GM12878 (cell line): ENCODE results near the gene POLR2B. TPM values are rescaled to one million over a fixed set of nuclear protein-coding genes. Genes with fewer than 3 reads are reported as not detected.

Experiments used
- ATAC-seq: fragments of 200-7000 bp; cut with Tn5 transposase; 3 replicates; pipeline ENCODE4 v1.9.1; 2020; ENCODE audit warnings: mild to moderate bottlenecking, moderate library complexity
- BruUV-seq: library from RNA; stranded (reverse); fragments of 400-500 nt; replicated peaks from 2 replicates; lab custom pipeline; 2021; lab: Mats Ljungman, UMichigan
- CTCF ChIA-PET: fragments of 300-600 bp; sonication (Branson Sonifier 250); formaldehyde crosslinking; extraction: SDS; loops from one replicate; lab custom pipeline; 2021; ENCODE audit warnings: inconsistent platforms; lab: Yijun Ruan, JAX
- POLR2A ChIA-PET: fragments of 350-600 bp; formaldehyde crosslinking; extraction: SDS; loops from one replicate; lab custom pipeline; 2021; ENCODE audit warnings: inconsistent platforms; lab: Charles Lee
- RAD21 ChIA-PET: fragments of 300-600 bp; sonication (Branson Sonifier 250); formaldehyde crosslinking; loops from one replicate; lab custom pipeline; 2023; ENCODE audit warnings: antibody characterized with exemption; ENCODE audit not compliant: unreplicated experiment; lab: Charles Lee
- SMC1A ChIA-PET: fragments of 300-600 bp; sonication (Branson Sonifier 250); formaldehyde crosslinking; loops from one replicate; lab custom pipeline; 2023; ENCODE audit not compliant: unreplicated experiment, uncharacterized antibody; lab: Charles Lee
- DNase-seq: peaks from one replicate; pipeline ENCODE4 v3.0.0-alpha.2; 2011; ENCODE audit warnings: low read depth, low spot score
- FAIRE-seq: peaks from 3 replicates; lab custom pipeline; 2011; peaks lifted over from hg19 to GRCh38; lab: Jason Lieb, UNC
- H2AFZ ChIP-seq: 2 replicates; pipeline ENCODE4 v1.6.0; 2011; ENCODE audit warnings: low read depth, low read length, control low read depth; ENCODE audit not compliant: control insufficient read depth
- H3K27ac ChIP-seq: 2 replicates; pipeline ENCODE4 v1.5.1; 2011; ENCODE audit warnings: control low read depth; ENCODE audit not compliant: control insufficient read depth, insufficient read depth
- H3K27me3 ChIP-seq, 2 experiments: replicated peaks in 1 of 2; 2 replicates each; pipeline versions ENCODE4 v1.6.0 to v1.6.1; 2011; ENCODE audit warnings: low read length in 1 of 2; ENCODE audit not compliant: control insufficient read depth in 2 of 2, insufficient read depth in 2 of 2
- H3K36me3 ChIP-seq, 2 experiments: 2 replicates each; pipeline ENCODE4 v1.5.1; 2011; ENCODE audit warnings: low read length in 1 of 2; ENCODE audit not compliant: control insufficient read depth in 2 of 2, insufficient read depth in 2 of 2
- H3K4me1 ChIP-seq: 2 replicates; pipeline ENCODE4 v1.6.1; 2011; ENCODE audit warnings: mild to moderate bottlenecking, low read length, moderate library complexity, mixed read lengths; ENCODE audit not compliant: control insufficient read depth, insufficient read depth
- H3K4me2 ChIP-seq: 2 replicates; pipeline ENCODE4 v1.6.0; 2011; ENCODE audit warnings: control low read depth; ENCODE audit not compliant: control insufficient read depth, insufficient read depth
- H3K4me3 ChIP-seq: fragments of 200-600 bp; sonication (generic); 2 replicates; pipeline ENCODE4 v1.5.1; 2016
- H3K79me2 ChIP-seq: 2 replicates; pipeline ENCODE4 v1.6.0; 2011; ENCODE audit warnings: low read length; ENCODE audit not compliant: control insufficient read depth, insufficient read depth
- H3K9ac ChIP-seq: 2 replicates; pipeline ENCODE4 v1.8.0; 2011; ENCODE audit warnings: low read length, control low read depth, mixed read lengths; ENCODE audit not compliant: control insufficient read depth, insufficient read depth
- H3K9me3 ChIP-seq: replicated peaks from 3 replicates; pipeline ENCODE4 v1.5.1; 2011; ENCODE audit warnings: mild to moderate bottlenecking, low read length; ENCODE audit not compliant: control insufficient read depth, insufficient read depth
- H4K20me1 ChIP-seq: 2 replicates; pipeline ENCODE4 v1.6.0; 2011; ENCODE audit not compliant: control insufficient read depth, insufficient read depth
- CBFB ChIP-seq: IDR thresholded peaks from 2 replicates; pipeline ENCODE4 v1.6.1; 2016; ENCODE audit warnings: antibody characterized with exemption, low read depth
- FOXM1 ChIP-seq: IDR thresholded peaks from 2 replicates; pipeline ENCODE4 v1.6.1; 2012; ENCODE audit warnings: low read depth, mild to moderate bottlenecking, inconsistent platforms, low read length, moderate library complexity
- MTA3 ChIP-seq: IDR thresholded peaks from 2 replicates; pipeline ENCODE4 v1.6.1; 2012; ENCODE audit warnings: low read length, inconsistent platforms, borderline replicate concordance
- NR2C2 ChIP-seq: IDR thresholded peaks from 2 replicates; pipeline ENCODE4 v1.6.1; 2011; ENCODE audit warnings: borderline replicate concordance, low read depth; ENCODE audit not compliant: control insufficient read depth, insufficient read length
- POU2F2 ChIP-seq: IDR thresholded peaks from 3 replicates; pipeline ENCODE4 v1.6.1; 2011; ENCODE audit warnings: low read depth, mild to moderate bottlenecking, low read length, borderline replicate concordance
- SUPT20H ChIP-seq: IDR thresholded peaks from 2 replicates; pipeline ENCODE4 v1.6.1; 2011; ENCODE audit warnings: low read depth, mild to moderate bottlenecking, low read length, moderate library complexity, borderline replicate concordance; ENCODE audit not compliant: control insufficient read depth
- TCF3 ChIP-seq: IDR thresholded peaks from 2 replicates; pipeline ENCODE4 v1.6.1; 2012; ENCODE audit warnings: low read depth, mild to moderate bottlenecking, low read length, borderline replicate concordance; ENCODE audit not compliant: insufficient read depth
- ZBED1 ChIP-seq: IDR thresholded peaks from 2 replicates; pipeline ENCODE4 v1.6.1; 2016; ENCODE audit warnings: borderline replicate concordance
- ZBTB11 ChIP-seq: fragments of 450-650 bp; formaldehyde crosslinking; IDR thresholded peaks from 2 replicates; pipeline ENCODE4 v1.5.0; 2022; ENCODE audit warnings: mild to moderate bottlenecking, missing genetic modification characterization
- ZNF24 ChIP-seq: fragments of 450-650 bp; IDR thresholded peaks from 2 replicates; pipeline ENCODE4 v1.6.1; 2017; ENCODE audit warnings: antibody characterized with exemption, mild to moderate bottlenecking
- WGBS: methylation state at CpG from one replicate; pipeline ENCODE4 v1.1.6; 2016; ENCODE audit warnings: low lambda C conversion rate; ENCODE audit not compliant: insufficient replicate concordance, insufficient coverage; ENCODE audit errors: missing lambda C conversion rate; 5-methylcytosine and 5-hydroxymethylcytosine counted together
- in situ Hi-C: fragments of 300-500 bp; cut with MboI; formaldehyde crosslinking; loops from 9 replicates; pipeline ENCODE4 v1.14.3; 2018; ENCODE audit warnings: mixed read lengths
- intact Hi-C: fragments of 100-400 bp; cut with micrococcal nuclease; formaldehyde crosslinking; loops from one replicate; pipeline ENCODE4 v1.14.2; 2022; ENCODE audit not compliant: unreplicated experiment
- polyA plus RNA-seq, 11 experiments: library from polyadenylated mRNA; depleted of rRNA in 4 of 11; unstranded in 6 of 11; stranded (reverse) in 5 of 11; fragments of >200 nt; fragmentation: Nextera tagmentation in 4 of 11; fragmentation: Illumina TruSeq in 1 of 11; extraction: Ambion mirVana in 4 of 11; extraction: Trizol in 1 of 11; gene quantifications; 1 replicate in 1 of 11; 2 replicates in 10 of 11; pipeline versions ENCODE4 v1.2.1 to v1.2.3, GENCODE V29; 2011 to 2016; ENCODE audit warnings: inconsistent platforms in 2 of 11, missing spikeins in 2 of 11, low read depth in 1 of 11
- total RNA-seq, 4 experiments: library from RNA; depleted of rRNA in 3 of 4; stranded (reverse); fragments of >200 nt in 3 of 4; fragmentation: Illumina TruSeq in 1 of 4; extraction: Trizol in 1 of 4; gene quantifications; 2 replicates each; pipeline versions ENCODE4 v1.2.1 to v1.2.3, GENCODE V29; 2013 to 2021

POLR2B gene
- total and polyA plus RNA-seq, 10 of the 15 experiments (the other 5 are each of a cell fraction or from before 2014, with no cell fraction given), result 46.0 to 183 (median 99.2) TPM

- Histone ChIP-seq H3K4me3 (no peak overlapping the region), H3K9me3 (no peaks in the 10 kb centered on the region), H3K36me3 (no peaks in the 10 kb centered on the region), H3K79me2 (no peaks in the 10 kb centered on the region), H3K4me1 (no peaks in the 10 kb centered on the region), H4K20me1 (no peaks in the 10 kb centered on the region), H3K27ac (no peak overlapping the region), H3K27me3 (no peaks in the 10 kb centered on the region), H3K4me2 (no peak overlapping the region), H3K9ac (no peak overlapping the region), H2AFZ (no peak overlapping the region)
- no peak for ATAC-seq
- intact Hi-C loops (no loop called here), in situ Hi-C loops (loop anchor here (10.0 kb wide), 1 partner anchor 59 kb away; no protein-coding TSS in a partner anchor)
- ChIA-PET CTCF (no interaction called here), POLR2A (no interaction called here), SMC1A (no interaction called here), RAD21 (no interaction called here)
- no peak for TF ChIP-seq TCF3
- no peak for TF ChIP-seq ZNF24
- TF ChIP-seq SUPT20H, result no peak
- no peak for TF ChIP-seq POU2F2
- TF ChIP-seq FOXM1, result no peak
- no peak for TF ChIP-seq MTA3
- TF ChIP-seq CBFB, result no peak
- no peak for TF ChIP-seq ZBED1
- no peak for TF ChIP-seq NR2C2
- TF ChIP-seq ZBTB11 (CRISPR knock-in tag), result no peak
- 32% methylated on average over 5 of the region's 5 CpGs for WGBS
- BruUV-seq, result no TSS peak
- no peak for FAIRE-seq
- no peak for DNase-seq
Measured at GRCh38 chr4:57065730-57066482, 87.2 kb downstream of the POLR2B start.
